Measurements from ENCODE around the gene XYLT1.

The XYLT1 gene

DNA sequence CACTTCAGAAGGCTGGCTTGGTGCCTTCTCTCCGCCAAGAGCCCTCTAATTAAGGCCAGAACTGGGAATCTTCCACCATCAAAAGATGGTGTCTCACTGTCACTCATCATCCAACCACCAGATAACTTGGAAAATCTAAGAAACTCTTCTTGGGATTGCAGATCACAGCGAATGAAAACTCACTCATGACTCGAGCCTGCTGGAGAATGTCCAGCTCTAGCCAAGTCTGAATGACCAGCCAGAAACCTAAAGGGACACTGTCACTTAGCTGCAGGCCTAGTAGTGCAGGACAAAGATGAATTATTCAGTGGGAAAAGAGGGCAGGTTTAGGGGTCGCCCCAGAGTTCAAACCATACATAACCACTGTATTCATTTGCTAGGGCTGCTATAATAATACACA is 107.8 kb downstream of the XYLT1 start:
- ATAC-seq (no peak), DNase-seq (ENCODE audit: low spot score in 2 of 2) (no peak)
- Mint-ChIP-seq H3K4me1 (peaks cover 87% of the 10 kb centered on the region), H3K4me3 (no peak overlapping the region), H3K36me3 (no peaks in the 10 kb centered on the region), H3K27ac (peak overlapping the region; percentile 80), H3K9me3 (no peaks in the 10 kb centered on the region)

DNA sequence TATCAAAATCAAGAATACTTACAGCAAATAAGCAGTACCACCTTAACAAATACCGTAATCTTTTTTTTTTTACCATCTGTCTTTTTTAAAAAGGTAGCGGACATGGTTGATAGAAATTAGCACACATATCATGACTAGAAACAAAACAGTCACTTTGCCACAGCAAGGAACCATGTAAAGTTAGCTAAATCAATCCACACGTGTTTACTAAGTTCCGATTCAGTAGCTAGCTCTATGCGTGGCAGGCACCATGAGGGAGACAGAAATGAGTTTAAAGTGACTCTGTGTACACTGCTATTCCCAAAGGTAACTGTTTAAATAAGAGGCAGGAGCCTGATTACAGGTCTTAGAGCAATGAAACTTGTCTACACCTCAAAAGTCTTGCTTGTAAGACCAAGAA is 108.6 kb downstream of the XYLT1 start:
- Mint-ChIP-seq H3K4me1 (peaks cover 87% of the 10 kb centered on the region), H3K4me3 (no peak overlapping the region), H3K9me3 (no peaks in the 10 kb centered on the region), H3K27ac (peak overlapping the region; percentile 80), H3K36me3 (no peaks in the 10 kb centered on the region)
- DNase-seq (ENCODE audit: low spot score in 2 of 2) (no peak), ATAC-seq (no peak)

DNA sequence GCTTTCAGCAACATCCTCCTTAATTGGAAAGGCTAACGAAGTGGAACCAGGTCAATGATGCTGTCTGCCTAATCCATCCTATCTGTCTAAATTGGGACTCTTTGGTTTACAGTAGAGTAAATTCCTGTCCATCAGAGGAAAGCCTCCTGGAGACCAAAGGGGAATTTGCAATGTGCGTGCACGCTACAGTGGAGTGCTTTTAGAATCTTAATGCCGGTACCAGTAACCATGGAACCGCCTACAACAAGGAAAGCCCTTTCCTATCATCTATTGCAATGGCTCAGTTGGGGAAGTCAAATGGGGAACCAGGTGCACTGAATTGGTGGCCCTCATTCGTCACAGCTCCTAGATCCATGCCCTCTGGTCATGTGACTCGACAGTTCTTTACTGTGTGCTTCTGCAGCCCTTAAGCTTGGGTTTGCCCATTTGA is 110.1 kb downstream of the XYLT1 start:
- Mint-ChIP-seq H3K9me3 (no peaks in the 10 kb centered on the region), H3K36me3 (no peaks in the 10 kb centered on the region), H3K4me3 (peak overlapping the region; percentile 10), H3K4me1 (peaks cover 75% of the 10 kb centered on the region), H3K27ac (peak overlapping the region; percentile 29)
- DNase-seq (ENCODE audit: low spot score in 2 of 2) = no peak
- ATAC-seq = no peak

DNA sequence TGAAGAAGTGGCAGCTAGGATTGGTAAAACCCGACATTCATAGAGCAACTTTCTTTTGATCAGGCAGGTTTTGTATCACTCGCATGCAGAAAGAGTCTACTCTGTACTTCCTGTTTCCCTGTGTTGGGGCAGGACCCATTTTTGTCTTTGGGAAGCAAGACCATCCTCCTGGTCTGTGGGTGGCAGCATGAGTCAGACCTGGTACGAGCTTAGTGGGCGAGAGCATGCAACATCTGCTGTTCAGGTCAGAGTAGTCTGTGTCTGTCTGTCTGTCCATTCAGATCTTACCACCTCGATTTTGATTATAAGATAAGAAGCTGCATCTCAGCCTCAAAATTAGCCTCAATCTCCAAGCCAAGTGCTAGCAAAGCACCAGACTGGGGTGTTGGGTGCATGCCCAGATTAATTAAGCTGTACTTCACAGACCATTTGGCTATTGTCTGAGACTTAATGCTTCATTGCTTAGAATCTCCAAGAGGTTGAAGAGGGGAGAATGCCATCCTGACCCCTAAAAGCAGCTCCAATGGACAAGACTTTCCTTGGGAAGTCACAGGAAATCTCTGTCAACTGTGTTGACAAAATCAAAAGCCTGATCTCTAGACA is 110.9 kb downstream of the XYLT1 start:
- ATAC-seq = peak; percentile 91
- Mint-ChIP-seq H3K4me1 (peaks cover 66% of the 10 kb centered on the region), H3K4me3 (peak overlapping the region; percentile 6)

DNA sequence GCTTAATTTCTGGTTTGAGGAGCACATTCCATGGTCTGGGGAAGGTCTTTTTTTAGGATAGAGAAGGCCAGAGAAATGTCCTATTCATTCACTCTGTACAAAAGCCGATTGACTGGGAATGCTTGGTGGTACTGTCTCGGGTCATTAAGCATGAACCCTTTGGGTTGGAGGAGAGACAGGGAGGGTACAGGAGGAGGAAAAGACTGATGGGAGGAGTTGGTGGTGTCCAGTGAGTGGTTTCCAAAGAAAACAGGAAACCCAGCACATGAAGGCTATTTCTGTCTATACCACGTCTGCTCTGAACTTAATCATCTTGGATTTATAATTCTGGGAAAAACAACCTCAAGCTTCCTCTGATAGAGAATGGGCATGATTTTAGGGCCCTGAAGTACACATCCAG is 111.9 kb downstream of the XYLT1 start:
- H3K36me3 Mint-ChIP-seq = no peaks in the 10 kb centered on the region
- H3K27ac Mint-ChIP-seq = peak overlapping the region; percentile 83
- H3K4me1 Mint-ChIP-seq = peaks cover 64% of the 10 kb centered on the region
- H3K4me3 Mint-ChIP-seq = peak overlapping the region; percentile 6
- H3K9me3 Mint-ChIP-seq = no peaks in the 10 kb centered on the region
- DNase-seq (ENCODE audit: low spot score in 2 of 2) (no peak), ATAC-seq (no peak)

More for the DNA sequence above, 110.9 kb downstream of the XYLT1 start:
- Mint-ChIP-seq H3K36me3 (no peaks in the 10 kb centered on the region), H3K9me3 (no peaks in the 10 kb centered on the region), H3K27ac (peak overlapping the region; percentile 83)
- peak in 1 of 2 donors; percentile 74 for DNase-seq (ENCODE audit: low spot score in 2 of 2)

DNA sequence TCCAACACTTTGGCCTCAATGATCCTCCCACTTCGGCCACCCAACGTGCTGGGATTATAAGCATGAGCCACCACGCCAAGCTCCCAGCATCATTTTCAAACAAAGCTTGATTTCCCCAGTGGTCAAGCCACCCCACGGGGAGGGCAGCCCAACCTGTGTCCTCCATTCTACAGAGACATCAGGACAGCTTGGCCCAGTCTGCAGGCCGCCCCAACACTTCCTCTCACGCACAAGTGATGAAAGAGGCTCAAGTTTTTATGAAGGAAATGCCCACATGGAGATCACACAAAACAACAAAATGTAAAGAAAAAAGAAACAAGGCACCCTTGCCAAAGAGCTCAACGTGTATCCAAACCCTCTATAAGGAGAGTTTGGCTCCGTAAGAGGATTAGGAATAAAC is 112.4 kb downstream of the XYLT1 start:
- no peaks in the 10 kb centered on the region for H3K36me3 Mint-ChIP-seq
- peak overlapping the region; percentile 6 for H3K4me3 Mint-ChIP-seq
- H3K9me3 Mint-ChIP-seq = no peaks in the 10 kb centered on the region
- ATAC-seq (no peak), DNase-seq (ENCODE audit: low spot score in 2 of 2) (no peak)
- H3K4me1 Mint-ChIP-seq = peaks cover 68% of the 10 kb centered on the region
- peak overlapping the region; percentile 83 for H3K27ac Mint-ChIP-seq

DNA sequence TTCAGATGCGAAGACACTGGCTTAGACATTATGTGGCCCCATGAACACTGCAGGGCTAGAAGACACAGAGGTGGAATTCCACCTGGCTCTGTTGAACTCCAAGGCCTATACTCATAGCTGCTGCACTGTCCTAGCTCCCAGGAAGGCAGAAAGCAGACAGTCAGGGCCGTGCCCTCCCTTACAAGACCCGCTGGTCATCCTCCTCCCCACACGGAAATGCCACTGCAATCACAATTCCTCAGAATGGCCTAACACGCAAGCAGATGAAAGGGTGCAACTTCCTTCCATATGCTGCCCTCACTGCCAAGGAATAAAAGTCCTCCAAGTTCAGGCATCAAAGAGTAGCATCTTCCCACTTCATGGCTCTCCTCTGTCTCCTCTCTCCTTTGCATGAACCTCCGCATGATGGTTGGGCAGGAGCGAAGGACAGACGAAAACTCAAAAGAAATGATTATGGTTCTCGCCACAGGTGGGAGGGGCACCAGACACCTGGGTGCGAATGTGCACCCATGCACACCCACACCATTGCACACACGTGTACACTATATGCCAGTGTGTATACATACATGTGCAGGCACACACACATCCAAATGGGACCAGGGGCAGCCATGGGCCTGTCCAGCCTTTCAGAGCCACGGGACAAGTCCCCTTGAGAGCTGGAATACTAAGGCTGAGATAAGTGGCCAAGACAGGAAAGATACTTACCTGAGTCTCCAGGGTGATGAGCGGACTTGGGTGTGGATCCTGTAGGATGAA is 113.3 kb downstream of the XYLT1 start:
- Mint-ChIP-seq H3K27ac (peak overlapping the region; percentile 23), H3K9me3 (no peaks in the 10 kb centered on the region), H3K36me3 (no peaks in the 10 kb centered on the region), H3K4me3 (no peak overlapping the region), H3K4me1 (peaks cover 62% of the 10 kb centered on the region)
- no peak for DNase-seq (ENCODE audit: low spot score in 2 of 2)
- no peak for ATAC-seq

DNA sequence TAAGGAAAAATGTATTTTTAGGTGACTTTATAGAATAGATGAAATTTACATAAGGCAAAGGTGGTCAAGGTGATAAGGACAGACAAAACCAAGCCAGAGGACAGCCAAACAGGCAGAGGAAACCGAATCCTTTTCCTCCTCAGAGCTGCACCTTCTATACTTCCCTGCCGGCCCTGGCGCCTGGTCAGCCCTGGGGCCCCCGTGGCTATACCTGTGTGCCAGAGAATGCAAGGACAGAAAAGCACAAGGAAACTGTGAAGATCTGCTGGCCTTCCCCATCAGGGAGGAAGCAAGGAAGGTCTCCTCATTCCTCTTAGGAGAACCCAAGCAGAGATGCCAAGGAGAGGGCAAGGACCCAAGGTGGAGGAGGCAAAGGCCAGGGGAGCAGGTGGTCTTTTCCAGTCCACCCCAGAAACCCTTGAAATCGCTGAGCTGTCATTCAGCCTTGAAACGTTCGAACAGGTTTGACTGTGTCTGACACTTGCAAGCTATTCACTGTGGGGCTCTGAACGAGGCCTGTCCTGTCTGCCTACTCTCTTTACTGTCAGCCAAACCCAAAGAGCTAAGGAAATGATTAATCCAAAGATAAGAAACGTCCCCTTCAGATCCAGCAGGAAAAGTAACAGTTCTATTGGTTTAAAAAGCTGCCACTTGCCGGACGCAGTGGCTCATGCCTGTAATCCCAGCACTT is 114.4 kb downstream of the XYLT1 start:
- DNase-seq (ENCODE audit: low spot score in 2 of 2) (no peak), ATAC-seq (no peak)
- Mint-ChIP-seq H3K36me3 (no peaks in the 10 kb centered on the region), H3K4me3 (no peak overlapping the region), H3K9me3 (no peaks in the 10 kb centered on the region), H3K4me1 (peaks cover 61% of the 10 kb centered on the region), H3K27ac (no peak overlapping the region)

DNA sequence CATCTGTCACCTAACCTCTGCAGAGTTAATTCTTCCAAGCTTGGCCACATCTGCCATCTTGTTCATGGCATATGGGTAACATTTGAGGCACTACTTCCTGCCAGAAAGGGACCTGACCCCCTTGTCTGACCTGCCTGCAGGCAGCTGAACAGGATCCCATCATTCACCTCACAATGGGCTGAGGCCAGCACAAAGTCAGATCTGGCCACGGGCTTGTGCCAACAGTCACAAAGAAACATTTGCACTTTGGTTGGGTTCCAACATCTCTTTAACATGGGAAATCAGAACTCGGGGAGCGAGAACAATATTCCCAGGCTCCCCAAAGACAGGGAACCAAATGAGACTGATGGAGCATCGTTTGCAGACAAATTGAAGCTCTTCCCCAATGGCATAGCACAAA is 116.1 kb downstream of the XYLT1 start:
- no peak overlapping the region for H3K27ac Mint-ChIP-seq
- peaks cover 49% of the 10 kb centered on the region for H3K4me1 Mint-ChIP-seq
- no peaks in the 10 kb centered on the region for H3K9me3 Mint-ChIP-seq
- no peak overlapping the region for H3K4me3 Mint-ChIP-seq
- ATAC-seq = no peak
- H3K36me3 Mint-ChIP-seq = no peaks in the 10 kb centered on the region
- no peak for DNase-seq (ENCODE audit: low spot score in 2 of 2)

DNA sequence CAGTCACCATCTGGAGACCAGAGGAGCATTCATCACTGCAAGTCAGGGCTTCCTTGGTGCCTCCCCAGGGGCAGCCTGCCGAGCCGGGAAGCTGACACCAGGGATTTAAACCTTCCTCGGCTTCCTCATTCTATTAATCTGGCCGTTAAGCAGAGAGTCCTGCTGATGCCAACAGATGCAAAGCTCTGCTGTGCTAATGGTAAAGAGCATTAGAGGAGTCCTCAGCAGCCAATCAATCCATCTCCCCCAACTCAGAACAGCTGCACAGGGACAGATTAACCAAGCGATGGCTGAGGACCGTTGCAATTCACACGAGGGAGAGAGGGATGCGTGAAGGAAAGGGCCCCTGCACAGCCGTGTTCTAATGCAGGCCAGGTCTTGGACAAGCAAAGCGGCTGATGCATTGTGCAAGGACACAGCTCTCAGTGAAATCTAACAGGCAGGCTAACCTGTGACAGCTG is 116.6 kb downstream of the XYLT1 start:
- H3K4me1 Mint-ChIP-seq = peaks cover 48% of the 10 kb centered on the region
- no peak overlapping the region for H3K27ac Mint-ChIP-seq
- H3K36me3 Mint-ChIP-seq = no peaks in the 10 kb centered on the region

DNA sequence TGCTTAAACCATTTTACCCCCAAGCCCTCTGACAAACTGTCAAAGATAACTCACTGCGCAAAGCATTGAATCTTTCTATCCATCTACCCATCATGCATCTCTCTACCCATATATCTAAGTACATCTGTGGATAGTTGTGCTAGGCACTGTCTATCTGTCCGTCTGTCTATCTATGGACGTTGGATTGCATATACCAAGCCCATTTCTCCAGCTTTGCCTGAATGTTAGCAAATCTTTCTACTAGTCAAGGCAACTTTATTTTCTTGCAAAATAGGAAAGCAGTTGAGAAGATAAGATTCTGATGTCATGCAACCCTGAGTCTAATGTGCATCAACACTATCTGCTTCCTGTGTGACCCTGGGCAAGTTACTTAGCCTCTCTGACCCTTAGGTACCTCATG is 117.2 kb downstream of the XYLT1 start:
- H3K9me3 Mint-ChIP-seq = no peaks in the 10 kb centered on the region
- no peak for DNase-seq (ENCODE audit: low spot score in 2 of 2)
- H3K4me1 Mint-ChIP-seq = peaks cover 48% of the 10 kb centered on the region
- no peak overlapping the region for H3K27ac Mint-ChIP-seq
- H3K36me3 Mint-ChIP-seq = no peaks in the 10 kb centered on the region
- no peak for ATAC-seq
- H3K4me3 Mint-ChIP-seq = no peak overlapping the region

More for the DNA sequence above, 116.6 kb downstream of the XYLT1 start:
- no peak overlapping the region for H3K4me3 Mint-ChIP-seq
- DNase-seq (ENCODE audit: low spot score in 2 of 2) (no peak), ATAC-seq (no peak)
- H3K9me3 Mint-ChIP-seq = no peaks in the 10 kb centered on the region

DNA sequence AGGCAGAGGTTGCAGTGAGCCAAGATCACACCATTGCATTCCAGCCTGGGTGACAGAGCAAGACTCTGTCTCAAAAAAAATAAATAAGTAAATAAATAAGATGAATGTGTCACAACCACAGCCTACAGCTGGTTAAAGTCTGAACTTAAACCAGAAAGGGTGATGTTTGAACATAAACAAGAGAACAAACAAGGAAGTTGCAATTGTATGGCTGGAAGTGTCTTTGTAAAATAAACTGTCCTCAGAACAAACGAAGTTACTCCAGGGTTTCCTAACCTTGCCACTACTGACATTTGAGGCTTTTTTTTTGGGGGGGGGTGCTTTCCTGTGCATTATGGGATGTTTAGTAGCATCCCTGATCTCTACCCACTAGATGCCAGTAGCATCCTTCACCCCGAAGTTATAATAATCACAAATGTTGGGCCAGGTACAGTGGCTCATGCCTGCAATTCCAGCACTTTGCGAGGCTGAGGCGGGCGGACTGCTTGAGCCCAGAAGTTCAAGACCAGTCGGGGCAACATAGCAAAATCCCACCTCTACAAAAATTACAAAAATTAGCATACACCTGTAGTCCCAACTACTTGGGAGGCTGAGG is 119.2 kb downstream of the XYLT1 start:
- peaks cover 7% of the 10 kb centered on the region for H3K36me3 Mint-ChIP-seq
- DNase-seq (ENCODE audit: low spot score in 2 of 2) (no peak), ATAC-seq (no peak)
- H3K9me3 Mint-ChIP-seq = no peaks in the 10 kb centered on the region
- H3K4me3 Mint-ChIP-seq = no peak overlapping the region
- peaks cover 52% of the 10 kb centered on the region for H3K4me1 Mint-ChIP-seq
- peak overlapping the region; percentile 9 for H3K27ac Mint-ChIP-seq

DNA sequence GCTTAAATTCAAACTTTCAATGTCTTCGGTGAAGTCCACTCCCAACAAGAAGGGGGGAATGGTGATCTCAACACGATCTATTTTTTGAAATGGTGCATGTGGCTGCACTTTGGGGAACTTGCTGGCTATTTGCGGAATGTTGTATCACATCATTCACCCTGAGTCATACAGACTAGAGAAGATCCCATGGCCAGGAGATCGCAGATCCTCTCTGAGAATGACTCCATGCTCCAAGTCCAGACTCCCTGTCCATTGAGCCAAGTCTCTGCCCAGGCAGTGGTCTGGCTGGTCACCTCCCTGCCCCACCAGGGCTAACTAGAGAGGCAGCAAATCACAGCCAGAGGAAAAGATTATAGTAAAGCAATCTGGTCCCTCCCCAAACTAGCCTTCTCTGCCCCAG is 120.6 kb downstream of the XYLT1 start:
- H3K4me1 Mint-ChIP-seq = peaks cover 56% of the 10 kb centered on the region
- H3K36me3 Mint-ChIP-seq = peaks cover 8% of the 10 kb centered on the region
- DNase-seq (ENCODE audit: low spot score in 2 of 2) = no peak
- no peak for ATAC-seq
- no peak overlapping the region for H3K4me3 Mint-ChIP-seq
- H3K9me3 Mint-ChIP-seq = no peaks in the 10 kb centered on the region
- H3K27ac Mint-ChIP-seq = peak overlapping the region; percentile 26

DNA sequence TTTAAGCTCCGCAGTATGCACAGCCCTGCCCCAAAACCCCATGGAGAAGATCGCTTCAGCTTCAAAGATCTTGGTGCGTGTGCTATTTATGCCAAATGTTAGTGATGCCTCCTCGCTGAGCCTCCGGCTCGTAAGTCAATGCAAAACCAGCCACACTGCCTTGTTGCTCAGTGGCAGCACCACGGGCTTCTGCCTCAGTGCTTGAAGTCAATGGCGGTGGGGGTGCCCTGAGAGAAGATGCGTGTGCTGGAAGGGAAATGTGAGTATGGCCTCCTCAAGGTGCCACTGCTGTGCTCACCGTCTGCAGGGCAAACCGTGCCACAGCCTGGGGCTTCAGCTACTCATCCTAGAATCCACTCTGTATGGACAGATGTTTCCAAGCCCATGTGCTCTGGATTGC is 121.9 kb downstream of the XYLT1 start:
- Mint-ChIP-seq H3K4me3 (no peak overlapping the region), H3K4me1 (peaks cover 59% of the 10 kb centered on the region), H3K9me3 (no peaks in the 10 kb centered on the region), H3K27ac (peak overlapping the region; percentile 98), H3K36me3 (peaks cover 8% of the 10 kb centered on the region)
- DNase-seq (ENCODE audit: low spot score in 2 of 2) (no peak), ATAC-seq (no peak)

DNA sequence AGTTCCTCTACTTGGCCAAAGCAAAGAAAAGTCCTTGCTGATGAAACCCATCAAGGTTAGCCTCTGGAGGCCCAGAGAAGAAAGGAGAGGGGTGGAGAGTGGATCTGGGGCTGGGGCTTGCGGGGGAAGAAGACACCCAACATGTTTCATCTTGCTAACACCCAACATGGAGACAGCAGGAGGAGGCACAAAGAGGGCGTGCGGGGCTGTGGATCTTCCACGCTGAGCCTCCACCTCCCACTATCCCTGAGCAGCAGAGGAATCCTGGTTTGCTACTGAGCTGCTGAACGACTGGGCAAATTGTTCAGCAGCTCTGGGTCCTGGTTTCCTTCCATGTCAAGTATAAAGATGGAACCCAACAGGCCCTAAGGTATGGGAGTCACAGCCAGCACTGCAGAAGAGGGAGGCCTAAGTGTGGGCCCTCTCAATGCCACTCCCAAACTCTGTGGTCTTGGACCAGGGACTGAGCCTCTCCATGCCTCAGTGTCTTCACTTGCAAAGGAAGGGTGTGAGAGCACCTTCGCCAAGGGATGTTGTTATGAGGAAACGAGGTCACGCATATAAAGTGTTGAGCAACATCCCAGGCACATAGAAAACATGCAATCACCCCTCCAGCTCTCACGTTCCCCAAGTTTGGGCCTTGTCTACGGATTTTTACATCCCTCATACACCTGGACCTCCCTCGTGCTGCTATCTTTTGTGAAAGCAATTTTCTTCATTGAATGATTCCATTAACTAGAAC is 122.5 kb downstream of the XYLT1 start:
- Mint-ChIP-seq H3K9me3 (no peaks in the 10 kb centered on the region), H3K4me1 (peaks cover 59% of the 10 kb centered on the region), H3K27ac (peak overlapping the region; percentile 98), H3K4me3 (peak overlapping the region; percentile 46), H3K36me3 (peaks cover 8% of the 10 kb centered on the region)
- DNase-seq (ENCODE audit: low spot score in 2 of 2) (no peak), ATAC-seq (no peak)
